Stimulated activated CD4-positive, alpha-beta T cell treated with anti-CD3 and anti-CD28 coated beads, Interleukin-15, amount 100 ng/mL, for 24 hours (primary cell): Measurements from ENCODE around the gene ZNF280D.
"Not testable (repeated sequence)": the region's sequence is repeated elsewhere in the genome, so short reads cannot be mapped to it uniquely, and the experiment has no call there.

Source experiments
- DNase-seq: peaks from one replicate; pipeline ENCODE4 v3.0.0-alpha.2; 2020

ZNF280D gene

GRCh38 chr15:56715220-56715619 lies 18.1 kb downstream of the ZNF280D start:
- DNase-seq = no peak

- not testable (repeated sequence) for DNase-seq
Observed at GRCh38 chr15:56709502-56709901, 23.8 kb downstream of the ZNF280D start.

- DNase-seq = no peak
Observed at GRCh38 chr15:56699743-56700142, 33.6 kb downstream of the ZNF280D start.

GRCh38 chr15:56698270-56698669 lies 35.0 kb downstream of the ZNF280D start:
- no peak for DNase-seq

GRCh38 chr15:56693761-56694160 lies 39.5 kb downstream of the ZNF280D start:
- DNase-seq = no peak

GRCh38 chr15:56690733-56691132 lies 42.6 kb downstream of the ZNF280D start:
- DNase-seq = no peak

- DNase-seq = no peak
Observed at GRCh38 chr15:56683908-56684307, 49.4 kb downstream of the ZNF280D start.

GRCh38 chr15:56681113-56681512 lies 52.2 kb downstream of the ZNF280D start:
- DNase-seq = no peak

- no peak for DNase-seq
Observed at GRCh38 chr15:56679225-56679624, 54.1 kb downstream of the ZNF280D start.

GRCh38 chr15:56678571-56678970 lies 54.7 kb downstream of the ZNF280D start:
- no peak for DNase-seq

GRCh38 chr15:56677271-56677670 lies 56.0 kb downstream of the ZNF280D start:
- no peak for DNase-seq

- DNase-seq = no peak
Observed at GRCh38 chr15:56675930-56676329, 57.4 kb downstream of the ZNF280D start.

- no peak for DNase-seq
Observed at GRCh38 chr15:56674857-56675256, 58.5 kb downstream of the ZNF280D start.

GRCh38 chr15:56672721-56673120 lies 60.6 kb downstream of the ZNF280D start:
- no peak for DNase-seq

GRCh38 chr15:56667517-56667916 lies 65.8 kb downstream of the ZNF280D start:
- DNase-seq = no peak

- no peak for DNase-seq
Observed at GRCh38 chr15:56660943-56661342, 72.4 kb downstream of the ZNF280D start.

- no peak for DNase-seq
Observed at GRCh38 chr15:56659197-56659596, 74.1 kb downstream of the ZNF280D start.

- no peak for DNase-seq
Observed at GRCh38 chr15:56654624-56655023, 78.7 kb downstream of the ZNF280D start.

GRCh38 chr15:56654216-56654615 lies 79.1 kb downstream of the ZNF280D start:
- DNase-seq = no peak

GRCh38 chr15:56653787-56654186 lies 79.5 kb downstream of the ZNF280D start:
- no peak for DNase-seq

- no peak for DNase-seq
Observed at GRCh38 chr15:56653107-56653506, 80.2 kb downstream of the ZNF280D start.

GRCh38 chr15:56648311-56648710 lies 85.0 kb downstream of the ZNF280D start:
- DNase-seq = no peak

- no peak for DNase-seq
Observed at GRCh38 chr15:56640549-56640948, 92.8 kb downstream of the ZNF280D start.

- no peak for DNase-seq
Observed at GRCh38 chr15:56640127-56640526, 93.2 kb downstream of the ZNF280D start.

- DNase-seq = no peak
Observed at GRCh38 chr15:56639631-56640030, 93.7 kb downstream of the ZNF280D start.

- no peak for DNase-seq
Observed at GRCh38 chr15:56631765-56632164, 101.5 kb downstream of the ZNF280D start.
